Epithelial cell of prostate (primary cell): ENCODE results near the gene SLC50A1.
"Not testable (repeated sequence)": the region's sequence is repeated elsewhere in the genome, so short reads cannot be mapped to it uniquely, and the experiment has no call there.

Source experiments
- DNase-seq: peaks from one replicate; pipeline ENCODE4 v3.0.0-alpha.2; 2011; ENCODE audit warnings: low read depth, low spot score
- H3K27ac ChIP-seq: fragments of 450-650 bp; 2 replicates; pipeline ENCODE4 v1.5.1; 2017; ENCODE audit warnings: mild to moderate bottlenecking

The SLC50A1 gene

GRCh38 chr1:155131856-155132255, 3.8 kb upstream of the SLC50A1 start:
- H3K27ac ChIP-seq = peak overlapping the region; percentile 99
- DNase-seq = no peak

- H3K27ac ChIP-seq = peak overlapping the region; percentile 99
- no peak for DNase-seq
Measured at GRCh38 chr1:155133799-155134281, 1.8 kb upstream of the SLC50A1 start.

GRCh38 chr1:155134322-155134721, 1.3 kb upstream of the SLC50A1 start:
- DNase-seq = no peak
- peak overlapping the region; percentile 99 for H3K27ac ChIP-seq

GRCh38 chr1:155134880-155135414, 705 bp upstream of the SLC50A1 start:
- peak overlapping the region; percentile 99 for H3K27ac ChIP-seq
- DNase-seq = peak; percentile 96

GRCh38 chr1:155136748-155137147, 1.1 kb downstream of the SLC50A1 start:
- peak overlapping the region; percentile 99 for H3K27ac ChIP-seq
- no peak for DNase-seq

GRCh38 chr1:155137154-155137949, 1.7 kb downstream of the SLC50A1 start:
- peak overlapping the region; percentile 99 for H3K27ac ChIP-seq
- no peak for DNase-seq

GRCh38 chr1:155139895-155140629, 4.4 kb downstream of the SLC50A1 start, which contains the start of gene DPM3:
TSS of gene DPM3 (minus strand) at chr1:155140531. CDS start at chr1:155140240, 291 bp downstream.
- DNase-seq = no peak
- peak within 1 kb of the TSS; percentile 81 for H3K27ac ChIP-seq

GRCh38 chr1:155140630-155140953, 4.9 kb downstream of the SLC50A1 start:
- H3K27ac ChIP-seq = peak overlapping the region; percentile 81
- DNase-seq = no peak

GRCh38 chr1:155141749-155142148, 6.1 kb downstream of the SLC50A1 start:
- H3K27ac ChIP-seq = no peak overlapping the region
- DNase-seq = no peak

- no peak overlapping the region for H3K27ac ChIP-seq
- no peak for DNase-seq
Measured at GRCh38 chr1:155145491-155145890, 9.8 kb downstream of the SLC50A1 start.

GRCh38 chr1:155155996-155156643, 20.5 kb downstream of the SLC50A1 start:
- not testable (repeated sequence) for DNase-seq, H3K27ac ChIP-seq

- no peak overlapping the region for H3K27ac ChIP-seq
- no peak for DNase-seq
Measured at GRCh38 chr1:155158991-155159390, 23.3 kb downstream of the SLC50A1 start.

- H3K27ac ChIP-seq = no peak overlapping the region
- DNase-seq = no peak
Measured at GRCh38 chr1:155160128-155160527, 24.5 kb downstream of the SLC50A1 start.

- not testable (repeated sequence) for DNase-seq
Measured at GRCh38 chr1:155162631-155163030, 27.0 kb downstream of the SLC50A1 start.

GRCh38 chr1:155163785-155164184, 28.1 kb downstream of the SLC50A1 start:
- DNase-seq, H3K27ac ChIP-seq: not testable (repeated sequence)

More at GRCh38 chr1:155162631-155163030, 27.0 kb downstream of the SLC50A1 start:
- H3K27ac ChIP-seq = not testable (repeated sequence)

- DNase-seq, H3K27ac ChIP-seq: not testable (repeated sequence)
Measured at GRCh38 chr1:155164625-155165024, 29.0 kb downstream of the SLC50A1 start.

- DNase-seq = no peak
- no peak overlapping the region for H3K27ac ChIP-seq
Measured at GRCh38 chr1:155166051-155166470, 30.4 kb downstream of the SLC50A1 start.

GRCh38 chr1:155166471-155167165, 31.0 kb downstream of the SLC50A1 start:
- no peak for DNase-seq
- no peak overlapping the region for H3K27ac ChIP-seq

GRCh38 chr1:155167166-155168104, 31.8 kb downstream of the SLC50A1 start:
- no peak overlapping the region for H3K27ac ChIP-seq

More at GRCh38 chr1:155167166-155168104, 31.8 kb downstream of the SLC50A1 start:
- no peak for DNase-seq
